ENCODE results near the gene TMEM186. TPM values are rescaled to one million over a fixed set of nuclear protein-coding genes. Genes with fewer than 3 reads are reported as not detected.

The TMEM186 gene
- total RNA-seq, 4 donors from 2014 or later, result 2.3 to 9.9 (median 6.5) TPM

- TF ChIP-seq CTCF (IDR thresholded peaks at IDR 0.05; ENCODE audit: low read depth), result no peak
These were observed 22.1 kb downstream of the TMEM186 start for GRCh38 chr16:8775359-8775758.

GRCh38 chr16:8774208-8774607 is 23.2 kb downstream of the TMEM186 start:
- no peak for TF ChIP-seq CTCF (IDR thresholded peaks at IDR 0.05; ENCODE audit: low read depth)

GRCh38 chr16:8773537-8773936 is 23.9 kb downstream of the TMEM186 start:
- no peak for TF ChIP-seq CTCF (IDR thresholded peaks at IDR 0.05; ENCODE audit: low read depth)

GRCh38 chr16:8768692-8769091 is 28.7 kb downstream of the TMEM186 start:
- TF ChIP-seq CTCF (IDR thresholded peaks at IDR 0.05; ENCODE audit: low read depth), result no peak

GRCh38 chr16:8768283-8768682 is 29.2 kb downstream of the TMEM186 start:
- no peak for TF ChIP-seq CTCF (IDR thresholded peaks at IDR 0.05; ENCODE audit: low read depth)

GRCh38 chr16:8767176-8767575 is 30.3 kb downstream of the TMEM186 start:
- TF ChIP-seq CTCF (IDR thresholded peaks at IDR 0.05; ENCODE audit: low read depth), result no peak

GRCh38 chr16:8764525-8765250 is 32.8 kb downstream of the TMEM186 start:
- no peak for TF ChIP-seq CTCF (IDR thresholded peaks at IDR 0.05; ENCODE audit: low read depth)

All from subcutaneous adipose tissue (tissue), 4 donors.